ENCODE results near the gene KIAA1614.

Gene KIAA1614

GRCh38 chr1:180909005-180909414 is 3.7 kb upstream of the KIAA1614 start:
- no peak for ATAC-seq
- TF ChIP-seq ESRRG (CRISPR knock-in tag; IDR thresholded peaks at IDR 0.05) (no peak), ZNF565 (CRISPR knock-in tag; conservative IDR thresholded peaks at IDR 0.05; ENCODE audit: low read depth) (no peak), GLIS3 (CRISPR knock-in tag; IDR thresholded peaks at IDR 0.05) (no peak), SNAI2 (CRISPR knock-in tag; IDR thresholded peaks at IDR 0.05) (no peak), ZFP3 (CRISPR knock-in tag; IDR thresholded peaks at IDR 0.05) (no peak), PATZ1 (CRISPR knock-in tag; IDR thresholded peaks at IDR 0.05; ENCODE audit: borderline replicate concordance) (no peak)

- no peak for ATAC-seq
- TF ChIP-seq TSHZ2 (CRISPR knock-in tag; IDR thresholded peaks at IDR 0.05) = no peak
- TF ChIP-seq RARB (CRISPR knock-in tag; IDR thresholded peaks at IDR 0.05) = no peak
- TF ChIP-seq CSDC2 (CRISPR knock-in tag; IDR thresholded peaks at IDR 0.05) = no peak
- no peak for TF ChIP-seq PPARA (CRISPR knock-in tag; IDR thresholded peaks at IDR 0.05; ENCODE audit: borderline replicate concordance)
- TF ChIP-seq SNAI2 (CRISPR knock-in tag; IDR thresholded peaks at IDR 0.05) = no peak
- no peak for TF ChIP-seq BACH2 (CRISPR knock-in tag; IDR thresholded peaks at IDR 0.05; ENCODE audit: borderline replicate concordance)
- no peak for TF ChIP-seq POU6F1 (CRISPR knock-in tag; IDR thresholded peaks at IDR 0.05; ENCODE audit: borderline replicate concordance, low read depth)
- TF ChIP-seq ZNF70 (CRISPR knock-in tag; IDR thresholded peaks at IDR 0.05) = no peak
- no peak for TF ChIP-seq ZFP30 (CRISPR knock-in tag; IDR thresholded peaks at IDR 0.05)
- no peak for TF ChIP-seq ZFP3 (CRISPR knock-in tag; IDR thresholded peaks at IDR 0.05)
- no peak for TF ChIP-seq PATZ1 (CRISPR knock-in tag; IDR thresholded peaks at IDR 0.05; ENCODE audit: borderline replicate concordance)
- no peak for TF ChIP-seq ISL1 (CRISPR knock-in tag; IDR thresholded peaks at IDR 0.05)
- no peak for TF ChIP-seq TOX (CRISPR knock-in tag; IDR thresholded peaks at IDR 0.05; ENCODE audit: borderline replicate concordance)
- no peak for TF ChIP-seq OSR1 (CRISPR knock-in tag; IDR thresholded peaks at IDR 0.05)
- TF ChIP-seq CSRNP3 (CRISPR knock-in tag; IDR thresholded peaks at IDR 0.05) = no peak
- no peak for TF ChIP-seq ZNF8 (CRISPR knock-in tag; IDR thresholded peaks at IDR 0.05)
- TF ChIP-seq ARNTL (CRISPR knock-in tag; IDR thresholded peaks at IDR 0.05; ENCODE audit: borderline replicate concordance, low read depth) = no peak
- no peak for TF ChIP-seq ZNF565 (CRISPR knock-in tag; conservative IDR thresholded peaks at IDR 0.05; ENCODE audit: low read depth)
These were observed 3.2 kb upstream of the KIAA1614 start for GRCh38 chr1:180909462-180909976.

- no peak for ATAC-seq
- TF ChIP-seq CSDC2 (CRISPR knock-in tag; IDR thresholded peaks at IDR 0.05) (no peak), GLIS3 (CRISPR knock-in tag; IDR thresholded peaks at IDR 0.05) (no peak), ZC3H10 (CRISPR knock-in tag; IDR thresholded peaks at IDR 0.05) (no peak), TSHZ2 (CRISPR knock-in tag; IDR thresholded peaks at IDR 0.05) (no peak), RARB (CRISPR knock-in tag; IDR thresholded peaks at IDR 0.05) (no peak), PPARA (CRISPR knock-in tag; IDR thresholded peaks at IDR 0.05; ENCODE audit: borderline replicate concordance) (no peak), ZFP3 (CRISPR knock-in tag; IDR thresholded peaks at IDR 0.05) (no peak), ESRRG (CRISPR knock-in tag; IDR thresholded peaks at IDR 0.05) (no peak), TCF4 (CRISPR knock-in tag; IDR thresholded peaks at IDR 0.05; ENCODE audit: borderline replicate concordance) (no peak), CREB5 (CRISPR knock-in tag; IDR thresholded peaks at IDR 0.05; ENCODE audit: low read depth) (no peak), BACH2 (CRISPR knock-in tag; IDR thresholded peaks at IDR 0.05; ENCODE audit: borderline replicate concordance) (no peak)
These were observed 981 bp upstream of the KIAA1614 start for GRCh38 chr1:180911640-180912191.

Measured in SK-N-SH treated with all-trans-retinoic acid at 6 μM for 48 hours (cell line).